Mammary epithelial cell (primary cell): ENCODE measurements around the gene TRPM5.

ENCODE experiments used
- EZH2 ChIP-seq: IDR thresholded peaks from 2 replicates; pipeline ENCODE4 v1.6.1; 2012; ENCODE audit warnings: low read length, inconsistent platforms, borderline replicate concordance
- TF ChIP-seq, protein P1 (sequence below), 2 donors: IDR thresholded peaks in 1 of 2; conservative IDR thresholded peaks in 1 of 2; 2 replicates each; pipeline ENCODE4 v1.5.1; 2011 to 2012; ENCODE audit warnings: inconsistent platforms in 2 of 2, low read length in 2 of 2, mild to moderate bottlenecking in 2 of 2, control low read depth in 1 of 2, low read depth in 1 of 2; ENCODE audit not compliant: insufficient read depth in 1 of 2; ENCODE audit errors: extremely low read depth in 1 of 2

- TF ChIP-seq, protein P1, sequence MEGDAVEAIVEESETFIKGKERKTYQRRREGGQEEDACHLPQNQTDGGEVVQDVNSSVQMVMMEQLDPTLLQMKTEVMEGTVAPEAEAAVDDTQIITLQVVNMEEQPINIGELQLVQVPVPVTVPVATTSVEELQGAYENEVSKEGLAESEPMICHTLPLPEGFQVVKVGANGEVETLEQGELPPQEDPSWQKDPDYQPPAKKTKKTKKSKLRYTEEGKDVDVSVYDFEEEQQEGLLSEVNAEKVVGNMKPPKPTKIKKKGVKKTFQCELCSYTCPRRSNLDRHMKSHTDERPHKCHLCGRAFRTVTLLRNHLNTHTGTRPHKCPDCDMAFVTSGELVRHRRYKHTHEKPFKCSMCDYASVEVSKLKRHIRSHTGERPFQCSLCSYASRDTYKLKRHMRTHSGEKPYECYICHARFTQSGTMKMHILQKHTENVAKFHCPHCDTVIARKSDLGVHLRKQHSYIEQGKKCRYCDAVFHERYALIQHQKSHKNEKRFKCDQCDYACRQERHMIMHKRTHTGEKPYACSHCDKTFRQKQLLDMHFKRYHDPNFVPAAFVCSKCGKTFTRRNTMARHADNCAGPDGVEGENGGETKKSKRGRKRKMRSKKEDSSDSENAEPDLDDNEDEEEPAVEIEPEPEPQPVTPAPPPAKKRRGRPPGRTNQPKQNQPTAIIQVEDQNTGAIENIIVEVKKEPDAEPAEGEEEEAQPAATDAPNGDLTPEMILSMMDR (conservative IDR thresholded peaks at IDR 0.05 in 1 of 2, IDR thresholded peaks at IDR 0.05 in 1 of 2; ENCODE audit: extremely low read depth in 1 of 2, insufficient read depth in 1 of 2, low read depth in 1 of 2, low read length in 2 of 2) = no peak
- no peak for TF ChIP-seq EZH2
These were observed 26.2 kb upstream of the TRPM5 start for GRCh38 chr11:2470495-2470894.
